Ureter (tissue), 1 donor: ENCODE results near the gene PLA2G1B. TPM values are rescaled to one million over a fixed set of nuclear protein-coding genes. Genes with fewer than 3 reads are reported as not detected.
A peak's percentile ranks its signal among the peaks of the same experiment; 100 is the strongest.
"Not testable (repeated sequence)": the region's sequence is repeated elsewhere in the genome, so short reads cannot be mapped to it uniquely, and the experiment has no call there.

Experiments used
- DNase-seq: peaks from one replicate; pipeline ENCODE4 v3.0.0-alpha.2; 2020; ENCODE audit warnings: low spot score
- total RNA-seq: library from RNA; stranded (reverse); gene quantifications from one replicate; pipeline ENCODE4 v1.2.4, GENCODE V29; 2023
- donor health status: DM: yes; HTN: yes; CAD: no.

Gene PLA2G1B
- total RNA-seq, 1 donor from 2014 or later = not detected

GRCh38 chr12:120358412-120359100, 31.0 kb upstream of the PLA2G1B start:
- DNase-seq = no peak

GRCh38 chr12:120357104-120357503, 29.5 kb upstream of the PLA2G1B start:
- no peak for DNase-seq

- peak; percentile 81 for DNase-seq
Measured at GRCh38 chr12:120356567-120357030, 29.0 kb upstream of the PLA2G1B start.

- DNase-seq = no peak
Measured at GRCh38 chr12:120353556-120354317, 26.2 kb upstream of the PLA2G1B start.

GRCh38 chr12:120353136-120353535, 25.6 kb upstream of the PLA2G1B start:
- DNase-seq = no peak

- DNase-seq = no peak
Measured at GRCh38 chr12:120352117-120352516, 24.5 kb upstream of the PLA2G1B start.

GRCh38 chr12:120350576-120351350, 23.2 kb upstream of the PLA2G1B start:
- DNase-seq = no peak

- DNase-seq = no peak
Measured at GRCh38 chr12:120347766-120348165, 20.2 kb upstream of the PLA2G1B start.

GRCh38 chr12:120346681-120347080, 19.1 kb upstream of the PLA2G1B start:
- DNase-seq = no peak

- no peak for DNase-seq
Measured at GRCh38 chr12:120346031-120346430, 18.5 kb upstream of the PLA2G1B start.

GRCh38 chr12:120343692-120344091, 16.1 kb upstream of the PLA2G1B start:
- DNase-seq = no peak

- DNase-seq = no peak
Measured at GRCh38 chr12:120343039-120343537, 15.5 kb upstream of the PLA2G1B start.

- no peak for DNase-seq
Measured at GRCh38 chr12:120342175-120343038, 14.8 kb upstream of the PLA2G1B start.

GRCh38 chr12:120339256-120339655, 11.7 kb upstream of the PLA2G1B start:
- no peak for DNase-seq

- no peak for DNase-seq
Measured at GRCh38 chr12:120337730-120338129, 10.2 kb upstream of the PLA2G1B start.

- DNase-seq = not testable (repeated sequence)
Measured at GRCh38 chr12:120336392-120336791, 8.8 kb upstream of the PLA2G1B start.

- DNase-seq = peak; percentile 61
Measured at GRCh38 chr12:120335447-120335846, 7.9 kb upstream of the PLA2G1B start.

- no peak for DNase-seq
Measured at GRCh38 chr12:120332523-120332922, 4.9 kb upstream of the PLA2G1B start.

GRCh38 chr12:120332041-120332440, 4.5 kb upstream of the PLA2G1B start:
- DNase-seq = no peak

- DNase-seq = no peak
Measured at GRCh38 chr12:120331390-120331789, 3.8 kb upstream of the PLA2G1B start.

GRCh38 chr12:120328228-120328627, 649 bp upstream of the PLA2G1B start:
- no peak for DNase-seq
